SW480 (cell line): ENCODE results near the gene CACNA1H.
"Not testable (repeated sequence)": the region's sequence is repeated elsewhere in the genome, so short reads cannot be mapped to it uniquely, and the experiment has no call there.

Experiments used
- DNase-seq: peaks from one replicate; pipeline ENCODE4 v3.0.0-alpha.2; 2016; ENCODE audit warnings: low spot score

The CACNA1H gene

DNA sequence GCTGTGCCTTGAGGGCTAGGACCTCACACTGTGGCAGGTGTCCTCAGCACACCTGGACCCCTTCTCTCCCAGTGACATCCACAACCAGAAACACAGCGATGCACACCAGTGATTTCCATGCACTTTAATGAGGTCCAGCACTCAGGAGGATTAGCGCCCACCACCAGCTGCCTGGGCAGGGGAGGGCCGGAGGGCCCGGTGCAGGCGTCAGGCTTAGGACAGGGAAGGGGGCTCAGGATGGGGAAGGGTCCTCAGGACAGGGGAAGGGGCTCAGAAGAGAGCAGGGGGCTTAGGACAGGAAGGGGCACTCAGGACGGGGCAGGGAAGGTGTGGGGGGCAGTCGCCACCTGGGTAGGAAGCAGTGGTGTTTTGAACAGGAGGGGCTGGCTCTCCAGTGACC is 75.3 kb downstream of the CACNA1H start:
- DNase-seq, result not testable (repeated sequence)

DNA sequence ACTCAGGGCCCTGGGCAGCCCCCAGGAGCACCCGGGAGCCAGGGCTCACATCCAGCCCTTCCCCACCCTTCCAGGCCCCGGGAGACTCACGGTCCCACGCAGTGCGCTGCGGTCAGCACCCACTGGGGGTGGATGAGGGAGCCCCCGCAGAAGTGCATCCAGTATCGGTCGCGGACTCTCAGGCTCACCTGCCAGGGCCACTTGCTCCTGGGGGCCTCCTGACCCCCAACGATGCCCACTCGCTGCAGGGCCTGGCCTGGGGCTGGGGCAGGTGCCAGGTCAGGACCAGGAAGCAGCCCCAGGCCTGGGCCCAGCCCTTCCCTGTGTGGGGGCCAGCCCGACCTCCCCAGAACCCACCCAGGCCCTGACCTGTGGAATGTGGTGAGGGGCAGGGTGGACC is 76.6 kb downstream of the CACNA1H start:
- not testable (repeated sequence) for DNase-seq

DNA sequence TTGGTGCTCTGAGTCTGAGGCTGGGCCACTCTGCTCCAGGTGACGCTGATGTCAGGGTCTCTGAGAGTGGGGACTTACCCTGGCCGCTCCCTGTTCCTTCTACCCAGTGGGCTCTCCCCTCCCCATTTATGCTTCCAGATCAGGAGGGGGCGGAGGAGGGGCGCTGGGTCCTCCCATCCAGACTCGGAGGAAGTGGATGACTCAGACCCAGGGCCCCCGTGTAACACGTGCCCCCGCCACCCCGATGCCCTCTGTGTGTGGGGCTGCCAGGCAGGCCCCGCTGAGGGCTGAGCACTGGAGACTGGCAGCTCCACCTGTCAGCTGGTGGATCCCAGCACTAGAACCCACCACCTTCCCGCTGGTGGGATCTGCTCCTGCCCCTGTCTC is 77.2 kb downstream of the CACNA1H start, which contains the start of gene TPSB2:
Gene TPSB2, minus strand, starts transcription at position 101 of the 387 bp plus-strand sequence. CDS start 233 bp downstream, outside the sequence.
- DNase-seq, result not testable (repeated sequence)

DNA sequence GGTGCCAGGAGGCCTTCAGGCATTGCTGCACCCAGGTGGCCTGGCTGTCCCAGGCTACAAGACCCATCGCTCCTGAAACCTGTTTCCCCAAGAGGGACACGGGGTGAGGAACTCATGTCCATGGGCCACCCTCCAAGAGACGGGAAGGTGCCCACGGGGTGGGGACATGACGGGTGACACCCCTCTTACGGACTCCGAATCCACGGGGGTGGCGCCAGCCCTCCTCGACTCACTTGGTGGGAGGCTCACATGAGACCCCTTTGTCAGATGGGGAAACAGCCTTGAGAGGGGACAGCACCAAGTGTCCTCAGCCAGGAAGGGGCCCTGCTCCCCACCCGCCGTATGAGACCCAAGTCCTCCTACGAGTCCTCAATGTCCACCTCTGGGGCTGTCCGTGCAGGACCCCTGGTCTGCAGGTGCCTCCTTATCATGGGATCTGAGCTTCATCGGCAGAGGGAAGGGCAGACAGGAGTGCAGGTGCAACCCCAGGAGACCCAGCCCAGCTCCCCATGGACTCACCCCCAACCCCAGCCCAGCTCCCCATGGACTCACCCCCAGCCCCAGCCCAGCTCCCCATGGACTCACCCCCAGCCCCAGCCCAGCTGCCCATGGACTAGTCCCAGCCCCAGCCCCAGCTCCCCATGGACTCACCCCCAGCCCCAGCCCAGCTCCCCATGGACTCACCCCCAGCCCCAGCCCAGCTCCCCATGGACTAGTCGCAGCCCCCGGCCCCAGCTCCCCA is 77.7 kb downstream of the CACNA1H start:
- not testable (repeated sequence) for DNase-seq

DNA sequence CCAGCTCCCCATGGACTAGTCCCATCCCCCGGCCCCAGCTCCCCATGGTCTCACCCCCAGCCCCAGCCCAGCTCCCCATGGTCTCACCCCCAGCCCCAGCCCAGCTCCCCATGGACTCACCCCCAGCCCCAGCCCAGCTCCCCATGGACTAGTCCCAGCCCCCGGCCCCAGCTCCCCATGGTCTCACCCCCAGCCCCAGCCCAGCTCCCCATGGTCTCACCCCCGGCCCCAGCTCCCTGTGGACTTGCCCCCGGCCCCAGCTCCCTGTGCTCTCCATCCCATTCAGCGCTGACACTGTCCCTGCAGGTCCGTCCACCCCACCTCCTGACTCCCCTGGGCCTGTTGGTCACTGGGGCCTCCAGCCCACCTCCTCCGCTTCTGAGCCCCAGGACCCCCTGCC is 78.4 kb downstream of the CACNA1H start:
- not testable (repeated sequence) for DNase-seq

DNA sequence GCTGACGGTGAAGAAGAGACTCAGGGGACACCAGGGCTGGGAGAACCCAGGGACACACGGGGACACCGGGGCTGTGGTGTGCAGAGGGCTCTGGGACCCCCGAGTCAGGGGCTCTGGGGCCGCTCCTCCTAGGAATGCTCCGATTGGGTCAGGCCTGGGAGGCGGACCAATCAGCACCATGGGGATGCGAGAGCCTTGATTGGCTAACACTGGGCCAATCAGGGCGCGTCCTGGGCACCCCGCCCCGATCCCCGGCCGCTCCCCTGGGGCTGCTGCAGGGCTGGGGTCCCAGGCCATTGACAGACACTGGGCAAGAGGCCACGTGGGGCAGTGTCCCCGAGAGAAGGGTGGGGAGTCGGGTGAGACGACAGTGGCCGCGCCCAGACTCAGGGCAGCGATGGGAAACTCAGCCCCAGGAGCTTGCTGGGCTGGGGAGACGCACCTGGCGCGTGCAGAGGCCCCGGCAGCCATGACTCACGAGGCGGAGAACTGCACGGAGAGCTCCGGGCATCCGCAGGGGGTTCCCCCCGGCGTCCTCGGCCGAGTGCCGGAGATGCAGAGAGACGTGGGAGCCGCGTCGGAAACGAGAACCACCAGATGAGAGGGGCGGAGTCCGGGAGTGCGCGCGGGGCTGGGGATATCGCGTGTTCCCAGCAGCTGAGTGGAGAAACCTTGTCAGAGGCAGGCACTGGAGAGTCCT is 79.3 kb downstream of the CACNA1H start:
- DNase-seq, result not testable (repeated sequence)

DNA sequence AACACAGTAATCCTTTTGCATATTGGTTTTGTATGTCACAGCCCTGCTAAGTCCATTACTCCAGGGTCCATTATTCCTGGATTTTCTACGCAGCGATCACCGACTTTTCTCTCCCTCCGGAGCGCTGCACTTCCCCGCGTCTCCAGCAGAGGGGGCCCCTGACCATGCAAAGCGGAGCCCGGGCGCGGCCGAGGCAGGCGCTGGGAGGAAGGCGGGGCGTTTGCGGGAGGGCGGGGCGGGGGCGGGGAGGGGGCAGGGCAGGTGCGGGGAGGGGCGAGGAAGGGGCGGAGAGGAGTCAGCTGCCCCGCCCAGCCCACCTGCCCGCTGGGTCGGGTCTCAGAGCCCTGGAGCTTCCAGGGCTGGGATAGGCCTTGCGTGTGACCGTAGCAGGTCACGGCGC is 83.8 kb downstream of the CACNA1H start:
- not testable (repeated sequence) for DNase-seq

DNA sequence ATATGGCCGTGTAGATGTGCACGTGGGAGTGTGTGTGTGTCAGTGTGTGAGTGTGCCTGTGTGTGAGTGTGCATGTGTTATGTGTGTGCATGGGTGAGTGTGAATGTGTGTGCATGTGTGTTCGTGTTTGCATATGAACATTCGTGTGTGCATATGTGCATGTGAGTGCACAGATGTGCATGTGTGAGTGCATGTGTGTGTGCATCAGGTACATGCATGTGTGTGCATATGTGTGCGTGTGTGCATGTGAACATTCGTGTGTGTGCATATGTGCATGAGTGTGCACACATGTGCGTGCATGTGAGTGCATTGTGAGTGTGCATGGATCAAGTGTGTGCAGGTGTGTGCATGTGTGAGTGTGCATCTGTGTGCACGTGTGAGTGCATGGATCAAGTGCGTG is 85.1 kb downstream of the CACNA1H start:
- no peak for DNase-seq

DNA sequence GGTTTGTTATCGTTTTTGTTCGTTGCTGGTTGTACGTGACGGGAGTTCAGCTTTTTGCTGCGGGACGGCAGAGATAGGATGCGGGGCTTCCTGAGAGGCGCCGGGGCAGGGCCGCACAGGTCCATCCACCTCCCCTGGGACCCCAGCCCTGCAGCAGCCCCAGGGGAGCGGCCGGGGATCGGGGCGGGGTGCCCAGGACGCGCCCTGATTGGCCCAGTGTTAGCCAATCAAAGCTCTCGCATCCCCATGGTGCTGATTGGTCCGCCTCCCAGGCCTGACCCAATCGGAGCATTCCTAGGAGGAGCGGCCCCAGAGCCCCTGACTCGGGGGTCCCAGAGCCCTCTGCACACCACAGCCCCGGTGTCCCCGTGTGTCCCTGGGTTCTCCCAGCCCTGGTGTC is 86.0 kb downstream of the CACNA1H start:
- not testable (repeated sequence) for DNase-seq

DNA sequence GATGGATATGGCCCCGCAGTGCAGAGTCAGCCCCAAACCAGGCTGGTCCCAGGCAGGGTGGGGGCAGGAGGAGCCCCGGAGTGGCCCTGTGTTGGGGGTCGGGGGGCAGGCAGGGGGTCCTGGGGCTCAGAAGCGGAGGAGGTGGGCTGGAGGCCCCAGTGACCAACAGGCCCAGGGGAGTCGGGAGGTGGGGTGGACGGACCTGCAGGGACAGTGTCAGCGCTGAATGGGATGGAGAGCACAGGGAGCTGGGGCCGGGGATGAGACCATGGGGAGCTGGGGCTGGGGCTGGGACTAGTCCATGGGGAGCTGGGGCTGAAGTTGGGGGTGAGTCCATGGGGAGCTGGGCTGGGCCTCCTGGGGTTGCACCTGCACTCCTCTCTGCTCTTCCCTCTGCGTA is 86.7 kb downstream of the CACNA1H start:
- not testable (repeated sequence) for DNase-seq

DNA sequence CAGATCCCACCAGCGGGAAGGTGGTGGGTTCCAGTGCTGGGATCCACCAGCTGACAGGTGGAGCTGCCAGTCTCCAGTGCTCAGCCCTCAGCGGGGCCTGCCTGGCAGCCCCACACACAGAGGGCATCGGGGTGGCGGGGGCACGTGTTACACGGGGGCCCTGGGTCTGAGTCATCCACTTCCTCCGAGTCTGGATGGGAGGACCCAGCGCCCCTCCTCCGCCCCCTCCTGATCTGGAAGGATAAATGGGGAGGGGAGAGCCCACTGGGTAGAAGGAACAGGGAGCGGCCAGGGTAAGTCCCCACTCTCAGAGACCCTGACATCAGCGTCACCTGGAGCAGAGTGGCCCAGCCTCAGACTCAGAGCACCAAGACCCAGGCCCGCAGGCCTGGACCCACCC is 87.5 kb downstream of the CACNA1H start, which contains the start of gene TPSAB1:
Gene TPSAB1, plus strand, starts transcription at position 270 of the 400 bp plus-strand sequence. CDS start 234 bp downstream, outside the sequence.
- DNase-seq, result not testable (repeated sequence)

DNA sequence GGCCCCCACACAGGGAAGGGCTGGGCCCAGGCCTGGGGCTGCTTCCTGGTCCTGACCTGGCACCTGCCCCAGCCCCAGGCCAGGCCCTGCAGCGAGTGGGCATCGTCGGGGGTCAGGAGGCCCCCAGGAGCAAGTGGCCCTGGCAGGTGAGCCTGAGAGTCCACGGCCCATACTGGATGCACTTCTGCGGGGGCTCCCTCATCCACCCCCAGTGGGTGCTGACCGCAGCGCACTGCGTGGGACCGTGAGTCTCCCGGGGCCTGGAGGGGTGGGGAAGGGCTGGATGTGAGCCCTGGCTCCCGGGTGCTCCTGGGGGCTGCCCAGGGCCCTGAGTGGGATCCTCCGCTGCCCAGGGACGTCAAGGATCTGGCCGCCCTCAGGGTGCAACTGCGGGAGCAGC is 88.2 kb downstream of the CACNA1H start:
- not testable (repeated sequence) for DNase-seq

DNA sequence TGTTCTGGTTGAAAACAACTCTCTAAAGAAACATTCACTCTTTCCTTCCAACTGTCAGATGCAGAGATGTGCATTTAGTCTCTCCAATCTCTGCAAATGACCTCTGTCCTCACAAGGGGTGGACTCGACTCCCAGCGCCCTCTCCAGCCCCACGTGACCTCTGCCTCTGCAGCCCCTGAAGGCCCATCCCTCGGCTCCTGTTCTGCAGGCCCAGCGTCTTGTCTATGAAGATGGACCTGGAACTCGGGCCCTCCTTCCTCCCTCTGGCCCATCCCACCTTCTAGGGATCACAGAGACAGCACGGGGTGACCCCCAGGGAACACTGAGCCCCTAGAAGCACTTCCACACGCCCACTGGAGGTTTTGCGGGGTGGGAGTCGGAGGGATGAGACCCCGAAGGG is 90.5 kb downstream of the CACNA1H start:
- not testable (repeated sequence) for DNase-seq

DNA sequence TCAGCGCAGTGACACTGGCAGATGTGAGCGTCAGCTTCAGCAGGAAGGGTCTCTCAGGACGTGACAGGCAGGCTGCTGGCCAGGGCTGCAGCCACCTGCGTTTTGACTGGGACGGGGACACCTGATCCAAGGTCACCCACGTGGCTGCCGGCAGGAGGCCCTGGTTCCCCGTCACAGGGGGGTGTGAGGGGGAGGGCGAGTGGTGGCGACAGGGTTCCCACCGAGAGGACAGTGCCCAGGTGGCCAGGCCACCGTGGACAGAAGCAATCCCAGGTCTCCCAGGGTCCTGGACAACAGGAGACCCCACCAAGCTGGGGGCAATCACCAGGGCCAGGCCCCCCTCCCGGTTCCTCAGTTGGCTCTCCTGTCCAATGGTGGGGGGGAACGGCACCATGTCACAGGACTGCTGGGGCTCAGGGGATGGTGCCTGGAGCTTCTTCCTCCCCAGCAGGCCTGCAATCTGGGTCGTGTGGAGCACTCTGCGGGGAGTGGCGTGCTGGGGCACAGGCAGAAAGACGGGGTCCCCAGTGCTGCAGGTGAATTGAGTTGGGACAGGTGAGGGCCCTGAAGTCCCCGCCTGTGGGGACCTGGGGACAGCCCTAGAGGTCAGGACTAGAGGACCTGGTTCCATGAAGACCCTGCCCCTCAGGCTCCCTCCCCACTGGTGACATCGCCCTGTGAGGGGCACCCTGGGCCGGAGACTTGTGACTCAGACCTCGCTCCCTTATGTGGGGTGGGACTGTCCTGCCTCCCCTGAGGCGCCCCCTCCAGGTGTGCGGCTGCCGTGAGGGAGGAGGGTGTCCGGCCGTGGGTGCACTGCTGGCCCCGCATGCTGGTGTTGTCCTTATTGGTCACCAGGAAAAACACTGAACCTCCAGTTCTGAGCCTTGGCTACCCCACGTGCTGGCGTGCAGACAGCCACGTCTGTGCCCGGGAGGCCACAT is 91.3 kb downstream of the CACNA1H start:
- not testable (repeated sequence) for DNase-seq

DNA sequence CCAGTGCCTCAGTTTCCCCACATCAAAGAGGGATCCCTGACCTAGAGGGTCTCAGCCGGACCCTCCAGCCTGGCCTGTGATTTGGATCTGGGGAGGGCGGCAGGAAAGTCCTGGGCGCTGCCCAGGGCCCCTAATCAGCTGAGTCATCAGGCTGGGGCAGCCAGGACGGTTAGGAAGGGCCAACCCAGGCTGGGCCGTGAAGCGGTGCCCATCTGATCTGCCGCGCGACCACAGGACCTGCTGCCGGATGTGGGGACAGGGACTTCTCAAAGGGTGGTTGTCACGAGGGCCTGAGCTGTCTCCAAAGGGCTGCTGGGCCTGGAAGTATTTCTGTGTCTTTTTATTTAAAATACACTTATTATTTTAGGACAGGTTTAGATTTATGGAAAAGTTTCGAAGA is 92.0 kb downstream of the CACNA1H start:
- peak; percentile 90 for DNase-seq

DNA sequence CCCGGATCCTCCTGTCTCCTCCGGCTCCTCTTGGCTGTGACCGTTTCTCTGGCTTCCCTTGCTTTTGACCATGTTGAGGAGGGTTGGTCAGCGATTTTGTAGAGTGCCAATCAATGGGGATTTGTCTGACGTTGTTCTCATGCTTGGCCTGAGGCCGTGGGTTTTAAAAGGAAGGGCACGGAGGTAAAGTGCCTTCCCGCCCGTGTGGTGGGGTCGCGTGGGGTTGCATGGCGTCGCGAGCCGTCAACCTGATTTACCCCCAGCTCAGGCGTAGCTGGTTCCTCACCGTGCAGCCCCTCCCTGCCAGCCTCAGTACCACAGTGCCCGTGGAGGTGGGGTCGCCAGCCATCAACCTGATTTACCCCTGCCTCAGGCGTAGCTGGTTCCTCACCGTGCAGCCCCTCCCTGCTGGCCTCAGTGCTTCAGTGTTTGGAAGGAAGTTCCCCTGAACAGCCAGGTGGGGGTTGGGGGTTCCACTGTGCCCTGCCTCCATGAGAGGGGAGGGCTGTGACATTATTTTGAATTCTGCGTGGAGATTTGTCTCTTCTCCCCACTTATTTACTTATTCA is 92.6 kb downstream of the CACNA1H start:
- no peak for DNase-seq

DNA sequence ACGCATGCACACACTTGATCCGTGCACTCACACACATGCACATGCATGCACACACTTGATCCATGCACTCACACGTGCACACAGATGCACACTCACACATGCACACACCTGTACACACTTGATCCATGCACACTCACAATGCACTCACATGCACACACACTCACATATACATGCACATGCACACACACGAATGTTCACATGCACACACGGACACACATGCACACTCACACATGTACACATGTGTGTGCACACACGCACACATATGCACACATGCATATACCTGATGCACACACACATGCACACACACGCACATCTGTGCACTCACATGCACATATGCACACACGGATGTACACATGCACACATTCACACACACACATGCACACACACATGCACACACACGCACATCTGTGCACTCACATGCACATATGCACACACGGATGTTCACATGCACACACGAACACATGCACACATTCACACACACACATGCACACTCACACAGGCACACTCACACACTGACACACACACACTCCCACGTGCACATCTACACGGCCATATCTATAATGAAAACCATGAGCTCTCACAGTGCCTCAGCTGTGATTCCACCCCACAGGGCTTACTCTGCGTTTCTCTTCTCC is 95.1 kb downstream of the CACNA1H start:
- DNase-seq, result not testable (repeated sequence)

DNA sequence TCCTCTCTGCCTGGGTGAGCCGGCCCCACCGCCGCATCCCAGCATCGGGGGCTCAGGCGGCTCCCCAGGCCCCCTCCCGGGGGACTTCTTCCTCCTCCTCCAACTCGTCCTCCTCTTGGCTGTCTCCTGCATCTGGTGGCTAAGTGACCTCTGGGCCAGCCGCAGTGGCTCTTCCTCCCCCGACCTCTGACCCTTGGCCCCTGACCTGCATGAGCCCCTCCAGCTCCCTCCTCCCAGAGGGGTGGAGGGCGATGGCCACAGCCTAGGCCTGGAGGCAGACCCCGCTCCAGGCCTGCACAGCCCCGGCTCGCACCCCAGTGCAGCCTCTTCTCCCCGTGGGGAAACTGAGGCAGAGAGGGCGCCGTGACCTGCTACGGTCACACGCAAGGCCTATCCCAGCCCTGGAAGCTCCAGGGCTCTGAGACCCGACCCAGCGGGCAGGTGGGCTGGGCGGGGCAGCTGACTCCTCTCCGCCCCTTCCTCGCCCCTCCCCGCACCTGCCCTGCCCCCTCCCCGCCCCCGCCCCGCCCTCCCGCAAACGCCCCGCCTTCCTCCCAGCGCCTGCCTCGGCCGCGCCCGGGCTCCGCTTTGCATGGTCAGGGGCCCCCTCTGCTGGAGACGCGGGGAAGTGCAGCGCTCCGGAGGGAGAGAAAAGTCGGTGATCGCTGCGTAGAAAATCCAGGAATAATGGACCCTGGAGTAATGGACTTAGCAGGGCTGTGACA is 96.3 kb downstream of the CACNA1H start:
- DNase-seq, result not testable (repeated sequence)

DNA sequence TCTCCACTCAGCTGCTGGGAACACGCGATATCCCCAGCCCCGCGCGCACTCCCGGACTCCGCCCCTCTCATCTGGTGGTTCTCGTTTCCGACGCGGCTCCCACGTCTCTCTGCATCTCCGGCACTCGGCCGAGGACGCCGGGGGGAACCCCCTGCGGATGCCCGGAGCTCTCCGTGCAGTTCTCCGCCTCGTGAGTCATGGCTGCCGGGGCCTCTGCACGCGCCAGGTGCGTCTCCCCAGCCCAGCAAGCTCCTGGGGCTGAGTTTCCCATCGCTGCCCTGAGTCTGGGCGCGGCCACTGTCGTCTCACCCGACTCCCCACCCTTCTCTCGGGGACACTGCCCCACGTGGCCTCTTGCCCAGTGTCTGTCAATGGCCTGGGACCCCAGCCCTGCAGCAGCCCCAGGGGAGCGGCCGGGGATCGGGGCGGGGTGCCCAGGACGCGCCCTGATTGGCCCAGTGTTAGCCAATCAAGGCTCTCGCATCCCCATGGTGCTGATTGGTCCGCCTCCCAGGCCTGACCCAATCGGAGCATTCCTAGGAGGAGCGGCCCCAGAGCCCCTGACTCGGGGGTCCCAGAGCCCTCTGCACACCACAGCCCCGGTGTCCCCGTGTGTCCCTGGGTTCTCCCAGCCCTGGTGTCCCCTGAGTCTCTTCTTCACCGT is 100.9 kb downstream of the CACNA1H start:
- not testable (repeated sequence) for DNase-seq

DNA sequence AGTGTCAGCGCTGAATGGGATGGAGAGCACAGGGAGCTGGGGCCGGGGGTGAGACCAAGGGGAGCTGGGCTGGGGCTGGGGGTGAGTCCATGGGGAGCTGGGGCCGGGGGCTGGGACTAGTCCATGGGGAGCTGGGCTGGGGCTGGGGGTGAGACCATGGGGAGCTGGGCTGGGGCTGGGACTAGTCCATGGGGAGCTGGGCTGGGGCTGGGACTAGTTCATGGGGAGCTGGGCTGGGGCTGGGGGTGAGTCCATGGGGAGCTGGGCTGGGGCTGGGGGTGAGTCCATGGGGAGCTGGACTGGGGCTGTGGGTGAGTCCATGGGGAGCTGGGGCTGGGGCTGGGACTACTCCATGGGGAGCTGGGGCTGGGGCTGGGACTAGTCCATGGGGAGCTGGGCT is 101.9 kb downstream of the CACNA1H start:
- DNase-seq, result not testable (repeated sequence)
